ENCODE measurements around the gene AKAP17A. TPM values are rescaled to one million over a fixed set of nuclear protein-coding genes. Genes with fewer than 3 reads are reported as not detected.

Gene AKAP17A
- total and polyA plus RNA-seq, 2 of the 13 experiments (the other 11 are each of a cell fraction or from before 2014, with no cell fraction given) = 20.5 to 26.5 TPM

DNA sequence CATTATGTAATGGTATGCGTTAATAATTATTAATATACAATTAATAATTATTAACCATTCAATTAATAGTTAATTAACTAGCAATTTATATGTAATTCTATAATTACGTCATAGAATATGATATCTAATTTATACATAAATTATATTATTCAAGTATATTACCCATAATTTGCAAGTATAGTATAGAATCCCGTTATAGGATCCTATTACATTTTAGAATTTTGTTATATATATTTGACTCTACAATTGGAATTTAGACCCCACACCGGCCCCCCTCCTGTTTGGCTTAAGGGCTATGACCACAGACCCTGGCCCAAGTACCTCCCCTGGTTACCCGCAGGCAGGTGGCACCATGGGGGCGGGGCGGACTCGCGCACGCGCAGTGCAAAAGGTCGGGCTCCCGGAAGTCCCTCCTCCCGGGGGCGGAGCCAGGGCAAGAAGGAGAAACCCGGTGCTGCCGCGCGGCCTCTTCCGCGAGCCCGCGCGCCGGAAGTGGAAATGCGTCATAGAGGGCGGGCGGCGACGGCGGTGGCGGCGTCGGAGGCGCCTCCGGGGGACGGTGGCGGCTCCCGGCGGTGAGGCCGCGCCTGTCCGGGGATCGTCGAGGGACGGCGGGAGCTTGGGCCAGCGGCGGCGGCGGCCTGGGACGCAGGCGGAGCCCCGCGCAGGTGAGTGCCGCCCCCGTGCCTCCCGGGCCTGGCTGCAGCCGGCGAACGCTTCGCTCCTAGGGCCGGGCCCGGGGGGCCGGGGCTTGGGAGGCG lies at the start of gene AKAP17A (continued):
- peak in 1 of 2 experiments; percentile 34; a peak in 1 of 4 replicates for TF ChIP-seq EP300 (IDR thresholded peaks at IDR 0.05; ENCODE audit: low read depth in 2 of 2, low read length in 2 of 2)
- TF ChIP-seq EP300 (CRISPR knock-in tag; IDR thresholded peaks at IDR 0.05; ENCODE audit: borderline replicate concordance) = no peak
- peak; percentile 79; the same call in 1 of the 2 replicates for TF ChIP-seq HOXA3 (CRISPR knock-in tag; IDR thresholded peaks at IDR 0.05)
- 0 out of 2 replicates have a peak, but pooled peaks have one; percentile 49 for TF ChIP-seq XBP1 (CRISPR knock-in tag; IDR thresholded peaks at IDR 0.05)
- TF ChIP-seq, protein P1, sequence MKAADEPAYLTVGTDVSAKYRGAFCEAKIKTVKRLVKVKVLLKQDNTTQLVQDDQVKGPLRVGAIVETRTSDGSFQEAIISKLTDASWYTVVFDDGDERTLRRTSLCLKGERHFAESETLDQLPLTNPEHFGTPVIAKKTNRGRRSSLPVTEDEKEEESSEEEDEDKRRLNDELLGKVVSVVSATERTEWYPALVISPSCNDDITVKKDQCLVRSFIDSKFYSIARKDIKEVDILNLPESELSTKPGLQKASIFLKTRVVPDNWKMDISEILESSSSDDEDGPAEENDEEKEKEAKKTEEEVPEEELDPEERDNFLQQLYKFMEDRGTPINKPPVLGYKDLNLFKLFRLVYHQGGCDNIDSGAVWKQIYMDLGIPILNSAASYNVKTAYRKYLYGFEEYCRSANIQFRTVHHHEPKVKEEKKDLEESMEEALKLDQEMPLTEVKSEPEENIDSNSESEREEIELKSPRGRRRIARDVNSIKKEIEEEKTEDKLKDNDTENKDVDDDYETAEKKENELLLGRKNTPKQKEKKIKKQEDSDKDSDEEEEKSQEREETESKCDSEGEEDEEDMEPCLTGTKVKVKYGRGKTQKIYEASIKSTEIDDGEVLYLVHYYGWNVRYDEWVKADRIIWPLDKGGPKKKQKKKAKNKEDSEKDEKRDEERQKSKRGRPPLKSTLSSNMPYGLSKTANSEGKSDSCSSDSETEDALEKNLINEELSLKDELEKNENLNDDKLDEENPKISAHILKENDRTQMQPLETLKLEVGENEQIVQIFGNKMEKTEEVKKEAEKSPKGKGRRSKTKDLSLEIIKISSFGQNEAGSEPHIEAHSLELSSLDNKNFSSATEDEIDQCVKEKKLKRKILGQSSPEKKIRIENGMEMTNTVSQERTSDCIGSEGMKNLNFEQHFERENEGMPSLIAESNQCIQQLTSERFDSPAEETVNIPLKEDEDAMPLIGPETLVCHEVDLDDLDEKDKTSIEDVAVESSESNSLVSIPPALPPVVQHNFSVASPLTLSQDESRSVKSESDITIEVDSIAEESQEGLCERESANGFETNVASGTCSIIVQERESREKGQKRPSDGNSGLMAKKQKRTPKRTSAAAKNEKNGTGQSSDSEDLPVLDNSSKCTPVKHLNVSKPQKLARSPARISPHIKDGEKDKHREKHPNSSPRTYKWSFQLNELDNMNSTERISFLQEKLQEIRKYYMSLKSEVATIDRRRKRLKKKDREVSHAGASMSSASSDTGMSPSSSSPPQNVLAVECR (CRISPR knock-in tag; IDR thresholded peaks at IDR 0.05; ENCODE audit: borderline replicate concordance) = peak; percentile 0; the same call in 1 of the 2 replicates
- peak; percentile 92 for TF ChIP-seq THAP11 (CRISPR knock-in tag; IDR thresholded peaks at IDR 0.05)
- no peak for TF ChIP-seq TRIM24 (CRISPR knock-in tag; IDR thresholded peaks at IDR 0.05)
- TF ChIP-seq ZFY (CRISPR knock-in tag; IDR thresholded peaks at IDR 0.05) = peak; percentile 85
- TF ChIP-seq ZMYM2 (CRISPR knock-in tag; IDR thresholded peaks at IDR 0.05) = no peak
- TF ChIP-seq ZFYVE20 (CRISPR knock-in tag; IDR thresholded peaks at IDR 0.05; ENCODE audit: borderline replicate concordance, low read depth) = no peak
- TF ChIP-seq, protein P2, sequence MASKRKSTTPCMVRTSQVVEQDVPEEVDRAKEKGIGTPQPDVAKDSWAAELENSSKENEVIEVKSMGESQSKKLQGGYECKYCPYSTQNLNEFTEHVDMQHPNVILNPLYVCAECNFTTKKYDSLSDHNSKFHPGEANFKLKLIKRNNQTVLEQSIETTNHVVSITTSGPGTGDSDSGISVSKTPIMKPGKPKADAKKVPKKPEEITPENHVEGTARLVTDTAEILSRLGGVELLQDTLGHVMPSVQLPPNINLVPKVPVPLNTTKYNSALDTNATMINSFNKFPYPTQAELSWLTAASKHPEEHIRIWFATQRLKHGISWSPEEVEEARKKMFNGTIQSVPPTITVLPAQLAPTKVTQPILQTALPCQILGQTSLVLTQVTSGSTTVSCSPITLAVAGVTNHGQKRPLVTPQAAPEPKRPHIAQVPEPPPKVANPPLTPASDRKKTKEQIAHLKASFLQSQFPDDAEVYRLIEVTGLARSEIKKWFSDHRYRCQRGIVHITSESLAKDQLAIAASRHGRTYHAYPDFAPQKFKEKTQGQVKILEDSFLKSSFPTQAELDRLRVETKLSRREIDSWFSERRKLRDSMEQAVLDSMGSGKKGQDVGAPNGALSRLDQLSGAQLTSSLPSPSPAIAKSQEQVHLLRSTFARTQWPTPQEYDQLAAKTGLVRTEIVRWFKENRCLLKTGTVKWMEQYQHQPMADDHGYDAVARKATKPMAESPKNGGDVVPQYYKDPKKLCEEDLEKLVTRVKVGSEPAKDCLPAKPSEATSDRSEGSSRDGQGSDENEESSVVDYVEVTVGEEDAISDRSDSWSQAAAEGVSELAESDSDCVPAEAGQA (IDR thresholded peaks at IDR 0.05; ENCODE audit: low read depth) = peak; percentile 66; the same call in 1 of the 2 replicates
- TF ChIP-seq, protein P2 (CRISPR knock-in tag; IDR thresholded peaks at IDR 0.05; ENCODE audit: borderline replicate concordance) = no peak
- TF ChIP-seq, protein P3, sequence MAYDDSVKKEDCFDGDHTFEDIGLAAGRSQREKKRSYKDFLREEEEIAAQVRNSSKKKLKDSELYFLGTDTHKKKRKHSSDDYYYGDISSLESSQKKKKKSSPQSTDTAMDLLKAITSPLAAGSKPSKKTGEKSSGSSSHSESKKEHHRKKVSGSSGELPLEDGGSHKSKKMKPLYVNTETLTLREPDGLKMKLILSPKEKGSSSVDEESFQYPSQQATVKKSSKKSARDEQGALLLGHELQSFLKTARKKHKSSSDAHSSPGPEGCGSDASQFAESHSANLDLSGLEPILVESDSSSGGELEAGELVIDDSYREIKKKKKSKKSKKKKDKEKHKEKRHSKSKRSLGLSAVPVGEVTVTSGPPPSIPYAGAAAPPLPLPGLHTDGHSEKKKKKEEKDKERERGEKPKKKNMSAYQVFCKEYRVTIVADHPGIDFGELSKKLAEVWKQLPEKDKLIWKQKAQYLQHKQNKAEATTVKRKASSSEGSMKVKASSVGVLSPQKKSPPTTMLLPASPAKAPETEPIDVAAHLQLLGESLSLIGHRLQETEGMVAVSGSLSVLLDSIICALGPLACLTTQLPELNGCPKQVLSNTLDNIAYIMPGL (CRISPR knock-in tag; IDR thresholded peaks at IDR 0.05; ENCODE audit: borderline replicate concordance in 1 of 2, low read depth in 1 of 2) = peak in 1 of 2 experiments; percentile 56; a peak in 1 of 4 replicates
- TF ChIP-seq CREB1 (IDR thresholded peaks at IDR 0.05) = peak; percentile 86
- TF ChIP-seq CREB1 (CRISPR knock-in tag; IDR thresholded peaks at IDR 0.05) = peak; percentile 91
- TF ChIP-seq ZFX (CRISPR knock-in tag; IDR thresholded peaks at IDR 0.05; ENCODE audit: low read depth) = peak; percentile 74

Measured in HepG2 (cell line).